Limb (tissue), 2 donors: Measurements from ENCODE around the gene CHAT.
A peak's percentile ranks its signal among the peaks of the same experiment; 100 is the strongest.

Experiments
- DNase-seq, 2 donors: peaks; one replicate each; pipeline ENCODE4 v3.0.0-alpha.2; 2016; ENCODE audit errors: extremely low spot score in 2 of 2

CHAT gene

DNA sequence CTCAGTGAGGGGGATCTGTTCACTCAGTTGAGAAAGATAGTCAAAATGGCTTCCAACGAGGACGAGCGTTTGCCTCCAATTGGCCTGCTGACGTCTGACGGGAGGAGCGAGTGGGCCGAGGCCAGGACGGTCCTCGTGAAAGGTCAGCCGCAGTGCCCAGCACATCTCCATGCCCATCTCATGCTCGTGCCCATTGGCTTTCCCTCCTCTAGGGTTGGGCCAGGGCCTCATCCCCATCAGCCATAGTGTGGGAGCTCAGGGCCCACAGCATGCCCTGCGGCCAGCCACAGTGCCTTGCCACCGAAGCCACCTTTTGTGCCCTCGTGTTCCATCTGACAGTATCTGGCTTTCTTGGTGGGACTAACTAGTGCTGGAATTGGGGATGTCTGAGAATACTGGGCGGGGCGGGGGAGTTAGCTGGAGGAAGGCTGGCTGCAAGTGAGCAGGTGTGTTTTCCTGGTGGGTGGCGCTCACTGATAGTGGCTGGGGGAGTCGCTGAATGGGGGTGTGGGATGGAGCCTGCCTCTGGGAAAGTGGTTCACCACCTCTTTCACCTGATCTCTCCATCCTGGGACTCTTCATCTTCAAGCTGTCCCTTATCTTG, 13.9 kb downstream of the CHAT start:
- DNase-seq, result peak in 1 of 2 donors; percentile 10

DNA sequence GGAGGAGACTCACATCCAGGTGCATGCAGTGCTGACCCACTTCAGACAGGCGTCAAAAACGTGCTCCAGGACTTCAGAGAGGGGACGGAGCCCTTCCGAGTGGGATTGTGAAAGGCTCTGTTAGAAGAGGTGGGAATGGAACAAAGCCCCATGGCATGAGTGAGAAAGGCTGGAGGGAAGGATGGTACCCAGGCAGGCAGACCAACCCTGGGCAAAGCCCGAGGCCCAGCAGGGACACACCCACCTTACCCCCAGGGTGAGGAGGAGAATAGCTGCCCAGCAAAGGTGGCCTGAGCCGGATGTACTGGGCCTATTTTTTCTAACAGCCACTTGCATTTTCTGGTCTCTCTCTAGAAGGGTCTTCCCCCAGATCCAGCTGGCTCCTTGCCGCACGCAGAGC, 14.8 kb downstream of the CHAT start:
- DNase-seq, result no peak

DNA sequence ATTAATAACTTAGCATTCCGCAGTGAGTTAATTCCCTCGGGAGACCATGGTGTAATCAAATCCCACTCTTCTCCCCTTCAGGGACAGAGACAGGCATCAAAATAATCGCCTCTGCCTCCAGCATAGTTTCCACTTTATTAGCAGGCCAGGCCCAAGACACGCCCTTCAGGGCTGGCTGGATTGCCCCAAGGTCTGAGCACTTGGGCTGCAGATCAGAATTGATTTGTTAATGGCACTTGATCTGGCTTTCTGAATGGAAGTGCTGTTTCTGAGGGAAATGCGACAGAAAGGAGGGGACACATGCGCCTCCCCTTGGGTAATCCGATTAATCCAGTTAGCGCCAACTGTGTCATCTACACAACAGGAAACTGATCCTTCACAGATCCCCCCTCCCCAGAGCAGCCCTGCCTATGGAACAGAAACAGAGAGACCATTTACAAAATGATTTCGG, 15.6 kb downstream of the CHAT start:
- DNase-seq, result no peak

DNA sequence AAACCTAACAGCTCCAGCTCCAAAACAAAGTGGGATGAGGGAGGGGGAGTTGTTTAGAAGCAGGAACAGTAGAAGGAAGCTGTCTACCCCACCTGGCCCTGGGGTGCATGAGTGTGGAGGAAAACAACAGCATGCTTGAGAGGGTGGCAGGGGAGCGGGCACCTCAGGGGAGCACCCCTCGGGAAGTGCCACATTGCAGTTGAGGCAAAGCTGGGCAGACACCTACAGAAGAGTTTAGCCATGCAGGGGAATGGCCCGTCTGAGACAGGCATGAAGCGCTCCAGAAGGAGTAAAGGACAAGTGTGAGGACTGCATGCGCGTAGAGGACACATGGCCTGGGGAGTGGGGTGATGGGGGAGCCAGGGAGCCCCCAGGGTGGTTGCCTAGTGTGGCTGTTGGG, 18.1 kb downstream of the CHAT start:
- no peak for DNase-seq

DNA sequence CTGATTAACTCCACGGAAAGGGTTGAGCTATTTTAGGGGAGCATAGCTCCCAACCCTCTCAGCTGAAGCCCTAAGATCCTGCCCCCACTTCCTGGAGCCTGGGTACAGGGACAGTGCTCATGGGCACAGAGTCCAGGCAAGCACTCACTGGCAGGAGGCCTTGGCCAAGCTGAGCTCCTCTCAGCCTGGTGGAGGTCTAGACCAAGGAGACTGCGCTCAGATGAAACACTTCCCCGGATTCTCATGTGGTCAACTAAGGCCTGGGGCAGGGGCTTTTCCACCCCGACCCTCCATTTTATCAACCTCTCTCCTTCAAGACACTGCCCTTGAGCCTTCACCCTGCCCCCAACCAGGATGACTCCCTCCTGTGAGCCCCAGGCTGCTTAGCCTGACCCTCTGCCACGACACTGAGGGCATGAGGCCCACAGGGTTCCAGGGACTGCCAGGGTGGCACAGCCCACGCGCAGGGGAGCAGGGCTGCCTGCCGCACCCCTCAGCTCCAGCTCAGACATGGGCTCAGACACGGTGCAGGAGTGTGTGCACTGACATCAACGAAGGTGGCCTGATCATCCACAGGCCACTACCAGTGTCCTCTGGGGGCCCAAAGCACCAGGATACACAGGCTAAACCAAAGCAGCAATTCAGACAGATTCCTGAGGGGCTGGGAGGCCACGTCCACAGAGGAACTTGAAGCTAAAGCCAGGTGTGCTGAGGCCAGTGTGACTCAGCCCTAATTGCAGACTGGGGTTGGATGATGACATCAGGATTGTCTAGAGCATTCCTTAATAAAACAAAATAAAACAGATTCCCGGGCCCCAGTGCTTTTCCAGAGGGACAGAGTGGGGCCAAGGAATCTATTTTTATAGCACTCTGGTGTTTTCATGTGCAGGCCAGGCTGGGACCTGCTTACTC, 18.8 kb downstream of the CHAT start:
- no peak for DNase-seq

DNA sequence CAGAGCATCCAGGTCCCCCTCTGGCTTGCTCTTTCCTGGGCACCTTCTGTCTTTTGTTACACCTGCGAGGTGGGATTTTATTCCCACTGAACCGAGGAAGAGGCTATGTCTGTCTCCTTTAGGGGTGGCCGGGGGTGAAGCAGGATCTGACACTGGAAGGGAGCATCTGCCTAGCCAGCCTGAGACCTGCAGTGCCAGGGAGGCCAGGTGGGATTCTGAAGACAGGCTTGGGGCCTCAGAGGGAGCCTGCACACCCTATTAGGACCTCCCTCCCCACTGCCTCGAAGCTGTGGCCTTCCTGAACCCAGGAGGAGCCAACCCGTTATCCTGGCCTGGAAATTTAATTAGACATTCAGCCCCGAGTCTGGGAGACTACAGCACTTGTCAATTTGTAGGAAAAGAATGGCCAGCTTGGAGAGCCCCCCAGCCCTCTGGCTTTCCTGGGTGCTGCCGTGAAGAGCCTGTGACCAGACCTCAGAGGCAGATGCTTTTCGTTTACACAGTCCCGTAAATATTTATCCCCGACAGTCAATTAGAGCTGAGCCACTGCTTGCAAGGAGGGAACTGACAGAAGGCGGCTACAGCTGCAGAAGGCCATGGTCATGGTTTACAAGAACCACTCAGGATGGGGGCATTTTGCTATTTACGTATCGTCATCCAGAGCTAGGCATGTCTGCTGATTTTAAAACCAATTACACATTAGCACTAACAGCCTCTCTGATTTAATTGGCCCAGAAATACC, 19.7 kb downstream of the CHAT start:
- DNase-seq, result no peak

DNA sequence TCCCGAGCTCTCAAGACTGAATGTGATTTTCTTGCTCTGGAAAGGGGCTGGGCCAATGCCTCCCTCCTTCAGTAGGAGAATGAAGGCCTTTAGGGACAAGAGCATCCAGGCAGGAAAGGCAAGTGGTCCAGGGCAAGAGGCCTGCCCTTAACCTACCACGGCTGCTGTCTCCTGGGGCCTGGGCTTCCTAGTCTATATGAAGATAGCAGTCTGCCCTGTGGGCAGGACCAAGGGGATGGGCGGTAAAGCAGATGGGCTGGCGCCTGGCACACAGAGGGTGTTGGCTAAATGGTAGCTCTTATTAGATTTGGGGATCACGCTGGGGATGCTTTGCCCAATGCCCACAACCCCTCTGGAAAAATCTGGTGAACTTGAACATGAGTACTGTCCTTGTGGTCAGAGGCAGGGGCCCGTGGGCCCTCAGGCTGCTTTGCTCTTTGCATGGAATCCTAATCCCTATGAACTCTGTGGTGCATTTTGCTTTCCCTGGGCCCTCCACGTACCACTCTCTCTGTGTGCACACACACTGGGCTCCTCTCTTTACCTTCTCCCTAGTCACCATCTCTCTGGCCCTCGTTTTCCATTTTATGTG, 20.3 kb downstream of the CHAT start:
- DNase-seq, result peak in 1 of 2 donors; percentile 1

DNA sequence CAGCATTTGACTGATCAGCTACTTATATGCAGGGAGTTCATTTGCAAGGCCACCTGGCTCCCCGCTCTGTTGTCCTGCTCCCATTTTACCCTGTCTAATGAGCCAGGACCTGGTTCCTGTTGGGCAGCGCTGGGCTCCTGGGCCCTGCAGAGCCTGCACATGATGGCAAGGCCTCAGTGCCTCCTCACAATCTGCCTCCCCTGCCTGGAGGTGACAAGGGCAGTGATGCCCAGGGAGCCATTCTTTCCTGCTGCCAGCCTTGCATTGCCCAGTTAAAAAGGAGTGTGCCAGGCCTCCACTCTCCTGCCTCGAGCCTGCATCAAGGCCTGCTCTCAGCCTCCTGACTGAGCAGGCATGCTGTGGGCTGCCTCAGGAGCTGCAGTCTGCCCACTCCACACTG, 28.5 kb downstream of the CHAT start:
- DNase-seq, result no peak

DNA sequence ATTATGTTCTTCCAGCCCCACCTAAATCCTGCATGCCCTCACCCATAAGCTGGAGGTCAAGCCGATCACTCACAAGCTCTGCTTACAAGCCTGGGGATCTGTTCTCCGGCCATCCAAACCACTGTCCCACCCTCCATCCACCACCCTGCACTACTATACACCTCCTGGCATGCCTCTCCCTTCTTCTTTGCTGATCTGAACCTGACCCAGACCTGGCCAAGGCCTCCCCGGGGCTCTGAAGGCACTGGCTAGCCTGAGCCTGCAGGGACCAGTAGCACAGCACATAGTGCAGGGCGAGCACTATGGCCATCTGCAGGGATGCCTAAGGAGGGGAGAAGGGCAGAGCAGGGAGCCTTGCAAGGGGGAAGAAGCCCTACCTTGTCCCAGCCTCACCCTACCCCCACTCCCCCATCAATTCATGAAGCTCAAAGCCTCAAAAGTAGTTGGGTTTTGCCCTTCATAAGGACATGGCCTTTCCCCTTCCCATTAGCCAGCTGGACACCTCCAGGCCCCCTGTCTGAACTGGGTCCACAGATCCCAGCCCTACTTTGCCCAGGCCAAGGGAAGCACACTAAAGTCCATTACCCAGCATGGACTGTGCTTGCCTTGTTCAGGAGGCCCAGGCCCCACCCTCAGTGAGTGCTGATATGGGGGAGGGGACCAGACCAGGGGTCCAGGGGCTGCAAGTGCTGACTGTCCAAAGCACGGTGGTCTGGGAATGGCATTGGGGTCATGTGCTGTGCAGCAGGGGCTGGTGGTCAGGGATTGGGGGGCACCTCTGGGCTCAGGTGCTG, 29.6 kb downstream of the CHAT start:
- DNase-seq, result no peak

DNA sequence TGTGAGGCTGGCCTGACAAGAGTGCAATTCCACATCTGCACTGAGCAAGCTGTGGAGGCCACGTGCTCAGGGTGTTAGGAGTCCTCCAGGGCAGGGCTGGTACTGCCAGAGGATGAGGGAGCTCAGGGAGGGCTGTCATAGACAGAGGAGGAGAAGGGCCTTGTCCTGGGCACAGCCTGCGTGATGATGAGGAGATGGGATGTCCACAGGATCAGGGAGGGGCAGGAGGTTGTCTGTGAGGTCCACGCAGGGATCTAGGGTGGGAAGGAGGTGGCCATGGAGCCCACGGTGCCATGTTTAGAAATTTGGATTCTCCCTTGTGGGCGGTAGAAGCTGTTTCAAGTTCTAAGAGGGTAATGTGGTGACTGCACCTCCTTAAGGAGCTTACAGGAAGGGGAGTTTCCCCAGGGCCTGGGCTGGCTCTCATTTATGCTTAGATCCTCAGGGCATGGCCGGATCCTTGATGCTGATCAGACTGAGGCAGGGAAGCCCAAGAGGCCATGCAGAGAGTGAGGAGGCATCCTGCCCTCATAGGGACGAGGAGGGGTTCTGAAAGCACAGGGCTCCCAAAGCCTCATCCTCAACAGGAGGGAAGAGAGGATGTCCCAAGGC, 30.3 kb downstream of the CHAT start:
- DNase-seq, result peak in 1 of 2 donors; percentile 18

DNA sequence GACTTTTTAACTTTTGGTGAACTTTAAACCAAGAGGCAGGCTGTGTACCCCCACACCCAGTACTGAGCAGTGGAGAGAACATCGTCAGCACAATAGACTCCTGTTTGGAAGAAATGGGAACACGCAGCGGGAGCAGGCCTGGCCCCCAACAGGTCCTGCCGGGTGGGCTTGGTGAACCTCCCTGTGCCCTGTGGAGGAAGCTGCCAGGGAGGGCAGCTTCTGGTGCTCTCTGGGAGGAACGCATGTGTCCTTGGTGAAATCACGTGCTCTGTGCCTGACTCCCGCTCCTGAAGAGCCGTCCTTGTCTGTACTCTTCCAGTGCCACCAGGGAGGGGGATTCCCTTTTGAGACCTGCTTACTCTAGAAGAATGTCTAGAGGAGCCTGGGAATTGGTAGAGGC, 31.6 kb downstream of the CHAT start:
- DNase-seq, result no peak

DNA sequence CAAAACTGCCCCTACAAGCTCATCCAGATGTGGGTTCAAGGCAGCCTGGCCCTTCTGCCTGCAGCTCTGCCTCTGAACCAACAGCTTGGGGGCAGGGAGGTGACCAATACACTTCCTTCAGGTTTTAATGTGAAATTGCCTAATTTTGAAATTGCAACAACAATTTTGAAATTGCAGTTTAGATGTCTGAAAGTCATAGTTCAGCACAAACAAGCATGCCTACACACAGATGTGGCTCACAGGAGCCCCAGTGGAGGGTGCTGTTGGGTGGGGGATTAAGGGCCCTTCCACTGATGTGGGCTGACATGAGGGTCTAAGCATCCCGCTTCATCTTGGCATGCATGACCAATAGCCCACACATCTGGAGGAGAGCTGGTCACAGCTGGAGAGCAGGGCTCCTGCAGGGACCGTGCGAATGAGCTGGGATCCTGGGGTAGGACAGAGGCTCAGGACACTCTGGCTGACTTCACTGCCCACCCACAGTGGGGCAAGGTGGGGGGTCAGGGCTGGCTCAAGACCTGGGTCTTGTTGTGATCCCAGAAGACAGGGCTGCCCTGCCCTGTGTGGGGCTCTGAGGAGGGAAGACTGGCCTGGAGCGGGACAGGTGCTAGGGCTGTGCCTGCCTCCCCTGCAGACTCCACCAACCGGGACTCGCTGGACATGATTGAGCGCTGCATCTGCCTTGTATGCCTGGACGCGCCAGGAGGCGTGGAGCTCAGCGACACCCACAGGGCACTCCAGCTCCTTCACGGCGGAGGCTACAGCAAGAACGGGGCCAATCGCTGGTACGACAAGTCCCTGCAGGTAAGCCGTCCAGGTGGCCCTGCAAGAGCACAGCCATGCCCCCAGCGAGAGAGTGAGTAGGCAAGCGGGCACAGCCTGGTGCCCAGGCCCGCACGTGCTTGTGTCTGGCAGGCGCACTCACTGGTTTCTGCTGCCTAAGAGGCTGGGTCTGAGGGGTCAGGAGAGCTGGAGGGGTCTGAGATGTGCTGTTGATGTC, 32.3 kb downstream of the CHAT start:
- no peak for DNase-seq

DNA sequence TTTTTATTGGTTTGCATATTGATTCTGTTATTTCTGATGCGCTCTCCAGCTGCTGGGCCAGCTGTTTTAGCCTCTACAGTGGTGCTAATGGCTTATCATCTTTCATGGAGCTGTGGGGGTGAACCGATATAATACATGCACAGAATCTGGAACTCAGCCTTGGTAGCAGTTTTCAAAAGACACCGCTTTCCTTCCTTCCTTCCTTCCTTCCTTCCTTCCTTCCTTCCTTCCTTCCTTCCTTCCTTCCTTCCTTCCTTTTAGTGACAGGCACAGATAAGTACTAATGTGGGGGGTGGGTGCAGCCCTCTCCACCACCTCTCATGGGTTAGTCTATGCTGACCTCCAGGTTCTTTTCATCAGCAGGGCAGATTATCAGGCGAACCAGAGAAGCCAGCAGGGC, 33.7 kb downstream of the CHAT start:
- no peak for DNase-seq

DNA sequence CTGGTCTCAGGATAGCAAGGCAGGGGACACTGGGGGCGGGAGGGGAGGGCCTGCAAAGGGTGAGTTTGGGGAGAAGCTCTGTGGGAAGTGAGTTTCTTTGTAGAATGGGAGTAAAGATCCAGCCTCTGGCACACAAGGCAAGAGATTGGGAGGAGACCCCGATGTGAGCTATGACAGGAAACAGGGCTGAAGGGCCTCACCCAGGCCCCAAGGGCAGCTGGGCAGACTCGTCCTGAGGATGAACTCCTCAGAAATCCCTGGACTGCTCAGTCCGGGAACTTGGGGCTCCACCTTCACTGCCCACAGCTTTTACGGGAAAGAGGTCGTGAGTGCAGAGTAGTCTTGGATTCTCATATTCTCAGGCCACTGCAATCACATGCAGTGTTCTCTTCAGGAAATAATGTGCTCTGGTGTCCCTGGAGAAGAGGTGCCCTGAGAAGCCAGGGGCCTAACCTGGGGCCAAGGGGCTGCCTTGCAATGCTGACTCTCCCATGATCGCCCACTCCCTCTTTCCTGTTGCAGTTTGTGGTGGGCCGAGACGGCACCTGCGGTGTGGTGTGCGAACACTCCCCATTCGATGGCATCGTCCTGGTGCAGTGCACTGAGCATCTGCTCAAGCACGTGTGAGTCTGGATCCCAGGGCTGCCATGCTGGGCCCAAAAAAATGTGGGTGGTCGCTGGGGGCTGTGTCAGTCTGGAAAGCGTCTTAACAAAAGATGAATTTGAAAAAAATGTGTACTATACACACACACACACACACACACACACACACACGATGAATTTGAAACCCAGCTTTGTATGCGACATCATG, 34.4 kb downstream of the CHAT start:
- DNase-seq, result no peak

DNA sequence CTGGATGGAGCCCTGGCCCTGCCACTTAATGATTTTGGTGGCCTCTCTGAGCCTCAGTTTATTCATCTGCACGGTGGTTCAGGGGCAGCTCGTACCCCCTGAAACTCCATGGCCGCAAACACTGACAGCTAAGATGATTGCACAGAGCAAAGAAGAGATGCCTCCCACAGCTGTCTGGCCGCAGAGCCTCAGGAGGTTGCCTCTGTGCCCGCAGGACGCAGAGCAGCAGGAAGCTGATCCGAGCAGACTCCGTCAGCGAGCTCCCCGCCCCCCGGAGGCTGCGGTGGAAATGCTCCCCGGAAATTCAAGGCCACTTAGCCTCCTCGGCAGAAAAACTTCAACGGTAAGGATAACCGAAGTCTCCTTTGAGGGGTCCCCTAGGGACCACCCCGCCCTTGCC, 35.5 kb downstream of the CHAT start:
- no peak for DNase-seq

DNA sequence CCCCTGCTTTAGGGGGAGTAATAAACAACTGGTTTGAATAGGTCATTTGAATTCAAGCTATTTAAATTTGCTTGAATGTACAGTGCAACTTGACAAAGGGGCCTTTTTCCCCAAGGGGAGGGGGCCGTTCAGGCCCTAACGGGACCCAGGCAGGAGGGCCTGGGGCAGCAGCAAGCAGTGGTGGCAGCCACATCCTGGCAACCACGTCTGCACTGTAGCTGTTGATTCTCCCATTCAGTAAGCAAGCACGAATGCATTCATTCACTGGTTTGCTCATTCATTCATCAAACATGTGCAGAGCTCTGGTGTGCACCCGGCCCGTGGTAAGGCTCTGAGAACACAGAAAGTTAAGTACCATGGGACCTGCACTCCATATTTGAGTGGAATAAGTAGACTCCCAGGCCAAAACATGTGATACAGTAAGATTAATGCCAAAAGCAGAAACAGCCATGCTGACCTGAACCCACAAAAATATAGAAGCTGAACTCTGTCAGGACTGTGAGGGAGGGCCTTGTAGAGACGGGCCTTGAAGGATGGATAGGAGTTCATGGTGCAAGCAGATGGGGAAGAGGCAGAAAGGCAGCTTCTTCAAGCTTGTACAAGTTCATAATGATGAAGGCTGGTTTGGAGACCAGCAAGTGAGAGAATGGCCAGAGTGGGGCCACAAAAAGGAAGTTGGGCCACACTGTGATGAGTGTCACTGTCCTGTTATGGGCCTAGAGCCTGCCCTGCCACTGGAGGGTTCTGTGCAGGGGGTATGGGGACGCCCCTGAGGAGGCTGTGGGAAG, 36.3 kb downstream of the CHAT start:
- no peak for DNase-seq

DNA sequence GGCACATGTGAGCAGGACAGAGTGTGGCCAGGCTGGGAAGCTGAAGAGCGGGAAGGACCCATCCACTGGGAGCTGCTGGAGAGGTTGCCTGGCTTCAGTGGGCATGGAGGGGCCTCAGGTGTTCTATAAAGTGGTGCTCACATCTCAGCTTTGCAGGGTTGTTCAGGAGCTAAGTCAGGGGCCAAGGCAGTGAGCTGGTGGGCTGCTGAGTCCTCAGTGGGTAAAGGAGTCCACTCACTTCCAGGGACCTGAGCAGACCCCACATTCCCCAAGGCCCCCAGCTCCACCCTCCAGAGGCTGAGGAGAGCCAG, 36.8 kb downstream of the CHAT start:
- DNase-seq, result no peak
